Hepatocyte (in vitro differentiated cells): ENCODE results near the gene TMEM202.
"Not testable (repeated sequence)": the region's sequence is repeated elsewhere in the genome, so short reads cannot be mapped to it uniquely, and the experiment has no call there.

Source experiments
- CTCF ChIP-seq: fragments of 200-600 bp; sonication (generic); IDR thresholded peaks from 2 replicates; pipeline ENCODE4 v1.5.1; 2016; ENCODE audit warnings: antibody characterized with exemption, mild to moderate bottlenecking; ENCODE audit not compliant: poor library complexity
- EZH2phosphoT487 ChIP-seq: fragments of 200-600 bp; sonication (generic); IDR thresholded peaks from one replicate; pipeline ENCODE4 v1.6.1; 2018; ENCODE audit warnings: antibody characterized with exemption, mild to moderate bottlenecking, low read depth, moderate library complexity; ENCODE audit not compliant: unreplicated experiment, severe bottlenecking

DNA sequence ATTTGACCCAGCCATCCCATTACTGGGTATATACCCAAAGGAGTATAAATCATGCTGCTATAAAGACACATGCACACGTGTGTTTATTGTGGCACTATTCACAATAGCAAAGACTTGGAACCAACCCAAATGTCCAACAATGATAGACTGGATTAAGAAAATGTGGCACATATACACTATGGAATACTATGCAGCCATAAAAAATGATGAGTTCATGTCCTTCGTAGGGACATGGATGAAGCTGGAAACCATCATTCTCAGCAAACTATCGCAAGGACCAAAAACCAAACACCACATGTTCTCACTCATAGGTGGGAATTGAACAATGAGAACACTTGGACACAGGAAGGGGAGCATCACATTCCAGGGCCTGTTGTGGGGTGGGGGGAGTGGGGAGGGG, 15.2 kb downstream of the TMEM202 start:
- not testable (repeated sequence) for TF ChIP-seq CTCF, EZH2phosphoT487
